ENCODE measurements around the gene FCRLA. TPM values are rescaled to one million over a fixed set of nuclear protein-coding genes. Genes with fewer than 3 reads are reported as not detected.
"Not testable (repeated sequence)": the region's sequence is repeated elsewhere in the genome, so short reads cannot be mapped to it uniquely, and the experiment has no call there.

The FCRLA gene
- total and polyA plus RNA-seq, 2 experiments from 2014 or later, result 6.8 to 8.4 TPM

DNA sequence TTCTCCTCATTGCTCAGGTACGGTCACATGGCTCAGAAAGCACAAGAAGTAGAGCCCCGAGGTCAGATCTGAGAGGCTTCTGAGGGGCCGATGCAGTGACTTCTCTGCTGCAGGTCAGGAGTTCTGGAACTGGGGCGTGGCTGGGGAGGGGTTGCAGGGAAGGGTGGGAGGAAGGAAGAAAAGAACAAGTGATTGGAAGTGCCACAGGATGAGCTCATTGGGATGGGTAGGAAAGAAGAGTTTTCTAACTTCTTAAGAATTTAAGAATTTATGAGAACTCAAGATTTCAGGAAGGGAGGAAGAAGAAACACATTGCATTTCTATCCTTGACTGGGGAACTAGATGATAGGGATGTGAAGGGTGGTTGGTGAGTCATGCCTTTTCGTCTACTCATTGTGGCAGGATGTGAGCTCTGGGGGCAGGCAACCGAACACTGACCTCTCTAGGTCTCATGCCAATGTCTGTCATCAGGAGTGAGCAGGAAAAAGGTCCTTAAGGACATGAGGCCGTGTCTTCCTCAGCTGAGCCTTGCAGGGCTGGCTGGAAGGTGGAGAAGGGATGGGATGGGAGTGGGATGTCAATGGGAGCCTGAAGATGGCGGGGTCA, 14.8 kb downstream of the FCRLA start:
- in situ Hi-C loops (cut with MboI), result no loop called here
- Histone ChIP-seq H4K20me1 (ENCODE audit: insufficient read depth) (no peaks in the 10 kb centered on the region), H3K79me2 (ENCODE audit: insufficient read depth) (no peaks in the 10 kb centered on the region), H3K4me1 (ENCODE audit: insufficient read depth) (peaks cover 31% of the 10 kb centered on the region), H3F3A (ENCODE audit: insufficient read depth) (peaks cover 36% of the 10 kb centered on the region), H3K27ac (peak overlapping the region; percentile 90), H3K27me3 (replicated peaks; ENCODE audit: insufficient read depth) (no peaks in the 10 kb centered on the region), H3K9me3 (ENCODE audit: low read depth) (no peaks in the 10 kb centered on the region), H3K36me3 (ENCODE audit: low read depth) (no peaks in the 10 kb centered on the region), H3K9ac (peak overlapping the region; percentile 54), H3K4me2 (ENCODE audit: unreplicated experiment) (peak overlapping the region; percentile 78), H2AFZ (no peak overlapping the region), H3K9me2 (ENCODE audit: insufficient read depth) (no peaks in the 10 kb centered on the region), H3K4me3 (0 out of 2 replicates have a peak overlapping the region, but pooled peaks have one; percentile 10)
- DNase-seq, result peak; percentile 97
- 25 to 26% methylated on average over 8 of the region's 8 CpGs for WGBS, 2 experiments (ENCODE audit: low coverage in 1 of 2, low lambda C conversion rate in 2 of 2, missing lambda C conversion rate in 2 of 2)
- TF ChIP-seq EZH2phosphoT487 (IDR thresholded peaks at IDR 0.05; ENCODE audit: insufficient read depth, low read depth) (no peak), EZH2 (IDR thresholded peaks at IDR 0.05; ENCODE audit: insufficient read depth, poor library complexity, severe bottlenecking) (no peak)

DNA sequence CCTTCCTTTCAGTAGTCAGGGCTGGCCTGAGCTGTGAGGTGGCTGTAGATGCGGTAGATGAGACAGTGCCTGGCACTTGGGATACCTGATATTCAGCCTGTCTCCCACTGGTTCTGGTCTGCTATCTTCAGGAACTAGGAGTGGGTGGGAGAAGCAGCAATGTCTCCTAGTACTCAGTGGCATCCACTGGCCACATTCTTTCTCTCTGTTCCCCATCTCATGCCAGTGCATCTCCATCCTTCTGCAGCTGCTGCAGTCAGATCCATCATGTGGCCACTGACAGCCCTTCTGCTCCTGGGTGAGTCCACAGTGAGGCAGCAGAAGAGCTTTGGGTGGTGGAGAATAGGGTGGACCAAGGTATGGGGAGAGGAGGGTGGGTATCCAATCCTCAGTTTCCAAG, 15.4 kb downstream of the FCRLA start:
- H3K4me1 ChIP-seq (ENCODE audit: insufficient read depth), result peaks cover 31% of the 10 kb centered on the region
- in situ Hi-C loops (cut with MboI), result no loop called here
- H3K4me3 ChIP-seq, result no peak overlapping the region
- TF ChIP-seq EZH2 (IDR thresholded peaks at IDR 0.05; ENCODE audit: insufficient read depth, poor library complexity, severe bottlenecking) (no peak), EZH2phosphoT487 (IDR thresholded peaks at IDR 0.05; ENCODE audit: insufficient read depth, low read depth) (no peak)
- H3K9me2 ChIP-seq (ENCODE audit: insufficient read depth), result no peaks in the 10 kb centered on the region
- H3K9me3 ChIP-seq (ENCODE audit: low read depth), result no peaks in the 10 kb centered on the region
- H3K27me3 ChIP-seq (replicated peaks; ENCODE audit: insufficient read depth), result no peaks in the 10 kb centered on the region
- H3K27ac ChIP-seq, result peak overlapping the region; percentile 90
- no peaks in the 10 kb centered on the region for H4K20me1 ChIP-seq (ENCODE audit: insufficient read depth)
- no peak overlapping the region for H2AFZ ChIP-seq
- H3F3A ChIP-seq (ENCODE audit: insufficient read depth), result peaks cover 36% of the 10 kb centered on the region
- H3K36me3 ChIP-seq (ENCODE audit: low read depth), result no peaks in the 10 kb centered on the region
- DNase-seq, result no peak
- H3K9ac ChIP-seq, result no peak overlapping the region
- 91 to 100% methylated on average over 1 of the region's 1 CpG for WGBS, 2 experiments (ENCODE audit: low coverage in 1 of 2, low lambda C conversion rate in 2 of 2, missing lambda C conversion rate in 2 of 2)
- H3K4me2 ChIP-seq (ENCODE audit: unreplicated experiment), result peak overlapping the region; percentile 63
- H3K79me2 ChIP-seq (ENCODE audit: insufficient read depth), result no peaks in the 10 kb centered on the region

DNA sequence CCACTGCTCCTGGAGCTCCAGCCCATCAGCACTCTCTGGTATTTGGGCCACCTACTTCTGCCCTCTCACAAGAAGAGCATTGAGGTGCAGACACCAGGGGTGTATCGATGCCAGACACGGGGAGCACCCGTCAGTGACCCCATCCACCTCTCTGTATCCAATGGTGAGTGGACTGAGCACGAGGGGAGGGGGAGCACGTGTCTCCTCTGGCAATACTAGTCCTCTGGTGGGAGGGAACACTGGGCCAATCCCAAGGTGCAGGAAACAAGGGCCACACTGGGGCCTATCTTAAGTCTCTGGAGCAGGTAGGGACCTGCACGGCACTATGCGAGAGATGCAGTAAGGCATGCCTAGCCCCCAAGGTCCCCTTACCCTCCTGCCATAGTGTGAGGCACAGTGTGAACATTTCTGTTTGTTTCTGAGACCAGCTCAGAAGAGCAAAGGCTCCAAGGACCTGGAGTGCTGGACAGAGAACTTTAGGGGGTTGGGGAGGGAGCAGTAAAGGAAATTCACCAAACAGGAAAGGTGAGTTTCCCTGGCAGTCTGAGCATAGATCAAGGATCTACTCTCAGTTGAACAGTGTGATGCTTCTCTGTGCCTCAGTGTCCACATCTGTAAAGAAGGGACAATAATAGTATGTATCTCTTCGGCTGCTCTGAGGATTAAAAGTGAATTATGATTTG, 16.6 kb downstream of the FCRLA start:
- H3F3A ChIP-seq (ENCODE audit: insufficient read depth), result peaks cover 36% of the 10 kb centered on the region
- WGBS, 2 experiments (ENCODE audit: low coverage in 1 of 2, low lambda C conversion rate in 2 of 2, missing lambda C conversion rate in 2 of 2), result 94 to 96% methylated on average over 8 of the region's 8 CpGs
- in situ Hi-C loops (cut with MboI), result no loop called here

DNA sequence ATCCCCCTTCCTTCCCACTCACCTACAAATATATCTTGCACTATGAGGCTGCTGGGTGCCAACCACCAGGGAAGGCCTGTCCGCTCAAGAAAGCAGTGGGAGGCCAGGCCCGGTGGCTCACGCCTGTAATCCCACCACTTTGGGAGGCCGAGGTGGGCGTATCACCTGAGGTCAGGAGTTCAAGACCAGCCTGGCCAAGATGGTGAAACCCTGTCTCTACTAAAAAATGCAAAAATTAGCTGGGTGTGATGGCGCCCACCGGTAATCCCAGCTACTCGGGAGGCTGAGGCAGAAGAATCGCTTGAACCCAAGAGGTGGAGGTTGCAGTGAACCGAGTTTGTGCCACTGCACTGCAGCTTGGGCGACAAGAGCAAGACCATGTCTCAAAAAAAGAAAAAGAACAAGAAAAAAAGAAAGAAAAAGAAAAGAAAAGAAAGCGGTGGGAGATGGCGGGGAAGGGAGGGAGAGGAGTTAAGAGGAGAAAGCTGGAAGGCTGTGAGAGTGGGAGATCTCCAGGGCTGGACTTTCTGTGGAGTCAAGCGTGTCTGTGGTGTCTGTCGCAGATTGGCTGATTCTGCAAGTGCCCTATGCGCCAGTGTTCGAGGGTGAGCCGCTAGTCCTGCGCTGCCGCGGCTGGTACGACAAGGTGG, 18.4 kb downstream of the FCRLA start:
- Histone ChIP-seq H3K4me1 (ENCODE audit: insufficient read depth) (peaks cover 46% of the 10 kb centered on the region), H3K9ac (peak overlapping the region; percentile 96), H3K27ac (peak overlapping the region; percentile 97), H2AFZ (peak overlapping the region; percentile 74), H3K4me2 (ENCODE audit: unreplicated experiment) (peak overlapping the region; percentile 88), H3F3A (ENCODE audit: insufficient read depth) (peaks cover 42% of the 10 kb centered on the region), H3K4me3 (peak overlapping the region; percentile 79)
- H3K79me2 ChIP-seq (ENCODE audit: insufficient read depth); H3K27me3 ChIP-seq (replicated peaks; ENCODE audit: insufficient read depth); H3K36me3 ChIP-seq (ENCODE audit: low read depth); H3K9me2 ChIP-seq (ENCODE audit: insufficient read depth); in situ Hi-C loops (cut with MboI); H3K9me3 ChIP-seq (ENCODE audit: low read depth); H4K20me1 ChIP-seq (ENCODE audit: insufficient read depth); DNase-seq: not testable (repeated sequence)
- WGBS, 2 experiments (ENCODE audit: low coverage in 1 of 2, low lambda C conversion rate in 2 of 2, missing lambda C conversion rate in 2 of 2), result 46 to 48% methylated on average over 22 of the region's 22 CpGs

More for the DNA sequence above, 16.6 kb downstream of the FCRLA start:
- no peaks in the 10 kb centered on the region for H3K27me3 ChIP-seq (replicated peaks; ENCODE audit: insufficient read depth)
- H3K36me3 ChIP-seq (ENCODE audit: low read depth), result no peaks in the 10 kb centered on the region
- H3K4me1 ChIP-seq (ENCODE audit: insufficient read depth), result peaks cover 36% of the 10 kb centered on the region
- DNase-seq, result no peak
- no peak overlapping the region for H3K4me2 ChIP-seq (ENCODE audit: unreplicated experiment)
- no peaks in the 10 kb centered on the region for H3K9me2 ChIP-seq (ENCODE audit: insufficient read depth)
- H3K9ac ChIP-seq, result no peak overlapping the region
- no peaks in the 10 kb centered on the region for H3K9me3 ChIP-seq (ENCODE audit: low read depth)
- no peak overlapping the region for H3K4me3 ChIP-seq
- no peak overlapping the region for H2AFZ ChIP-seq
- H4K20me1 ChIP-seq (ENCODE audit: insufficient read depth), result no peaks in the 10 kb centered on the region
- no peaks in the 10 kb centered on the region for H3K79me2 ChIP-seq (ENCODE audit: insufficient read depth)
- no peak for TF ChIP-seq EZH2phosphoT487 (IDR thresholded peaks at IDR 0.05; ENCODE audit: insufficient read depth, low read depth)
- TF ChIP-seq EZH2 (IDR thresholded peaks at IDR 0.05; ENCODE audit: insufficient read depth, poor library complexity, severe bottlenecking), result no peak
- no peak overlapping the region for H3K27ac ChIP-seq

All from GM23248 (cell line).